ENCODE data around the gene SLC43A2.

Gene SLC43A2

DNA sequence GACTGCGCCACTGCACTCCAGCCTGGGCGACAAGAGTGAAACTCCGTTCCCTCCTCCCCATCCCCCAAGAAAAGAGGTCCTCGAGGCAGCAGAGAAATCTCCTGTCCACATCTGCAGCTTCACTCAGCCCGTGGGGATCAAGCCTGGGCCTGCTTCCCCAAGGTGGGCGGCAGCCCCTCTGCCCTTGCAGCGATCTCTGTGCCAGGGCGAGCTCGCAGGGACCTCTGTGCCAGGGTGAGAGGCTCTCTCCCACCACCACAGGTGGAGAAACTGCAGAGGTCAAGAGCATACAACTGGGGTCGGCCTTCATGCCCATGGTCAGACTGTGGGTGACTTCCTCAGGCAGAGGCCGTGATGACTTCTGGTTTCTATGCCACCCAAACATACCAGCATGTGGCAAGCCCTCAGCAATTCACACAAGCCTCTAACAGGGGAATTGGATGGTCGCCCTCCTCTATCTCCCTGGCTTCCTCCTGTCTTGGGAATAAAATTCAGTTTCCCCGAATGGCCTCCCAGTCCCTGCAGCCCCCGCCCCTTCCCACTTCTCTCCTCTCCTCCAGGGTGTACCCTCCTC lies 5.5 kb downstream of the SLC43A2 start:
- no peak for DNase-seq (ENCODE audit: low spot score)

DNA sequence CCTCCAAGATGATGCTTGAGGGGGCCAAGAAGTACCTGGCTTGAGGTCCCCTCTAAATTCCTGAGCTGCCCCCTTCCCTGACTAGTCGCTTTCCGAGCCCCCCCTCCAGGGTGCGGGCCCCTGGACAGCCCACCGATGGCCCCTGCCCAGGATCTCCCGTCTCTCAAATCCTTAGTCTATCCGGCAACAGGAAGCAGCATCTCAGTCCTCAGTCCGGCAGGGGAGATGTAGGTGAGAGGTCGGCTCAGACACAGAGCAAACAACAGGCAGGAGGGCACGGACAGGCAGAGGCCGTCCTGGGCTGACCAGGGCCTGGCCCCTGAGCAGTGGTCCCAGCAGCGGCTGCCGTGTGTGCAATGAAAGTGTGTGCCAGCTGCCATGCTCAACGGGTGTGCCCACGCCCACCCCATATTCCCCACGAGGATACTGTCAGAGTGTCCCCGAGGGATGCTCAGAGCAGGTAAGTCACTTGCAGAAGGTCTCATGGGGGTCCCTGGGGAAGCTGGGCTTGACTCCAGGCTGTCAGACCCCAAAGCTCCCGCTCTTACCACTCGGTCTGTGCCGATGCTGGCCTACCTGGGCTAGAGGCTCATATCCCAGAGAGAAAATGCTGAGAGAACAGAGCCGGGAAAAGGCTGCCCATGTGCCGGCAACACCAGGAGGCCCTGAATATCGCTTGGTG lies 7.2 kb downstream of the SLC43A2 start:
- DNase-seq (ENCODE audit: low spot score): no peak

DNA sequence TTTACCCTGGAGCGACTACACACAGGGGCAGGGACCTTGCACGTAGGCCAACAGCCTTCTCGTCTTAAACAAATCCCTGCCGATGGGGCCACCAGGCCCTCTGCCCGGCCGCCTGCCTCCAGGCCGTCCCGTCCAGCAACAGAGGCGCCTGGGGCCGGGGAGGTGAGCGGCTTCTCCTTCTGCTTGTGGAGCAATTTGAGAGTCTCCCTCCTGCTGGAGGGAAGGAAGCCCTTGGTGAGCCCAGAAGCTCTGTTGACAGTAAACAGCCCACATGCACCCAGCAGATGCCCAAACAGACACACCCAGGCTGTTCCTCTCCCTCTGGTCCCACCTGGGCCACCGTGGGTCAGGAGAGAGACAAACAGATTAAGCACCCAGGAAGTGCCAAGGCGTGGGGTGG lies 8.1 kb downstream of the SLC43A2 start:
- DNase-seq (ENCODE audit: low spot score): no peak

DNA sequence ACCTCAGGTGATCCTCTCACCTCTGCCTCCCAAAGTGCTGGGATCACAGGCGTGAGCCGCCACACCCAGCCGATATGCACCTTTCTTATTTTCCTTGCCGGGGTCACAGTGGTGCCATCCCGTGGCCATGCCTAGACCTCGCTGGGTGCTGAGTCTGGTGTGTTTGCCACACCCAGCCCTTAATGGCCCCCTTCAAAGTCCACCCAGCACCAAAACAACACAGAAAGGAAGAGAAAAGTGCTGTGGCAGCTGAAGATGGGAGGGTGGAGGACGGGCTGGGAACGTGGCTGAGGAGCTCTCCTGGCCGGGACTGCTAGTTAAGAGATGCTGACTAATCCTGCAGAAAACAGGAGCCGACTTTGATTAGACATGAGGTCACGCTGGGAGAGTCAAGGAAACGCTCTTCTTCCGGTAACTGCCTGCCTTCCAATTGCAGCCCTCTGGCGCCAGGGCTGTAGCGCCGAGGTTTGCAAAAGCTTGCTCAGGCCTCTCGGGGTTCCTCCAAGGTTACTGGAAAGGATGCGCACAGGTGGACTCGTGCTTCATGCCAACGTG lies 10.9 kb downstream of the SLC43A2 start:
- DNase-seq (ENCODE audit: low spot score): no peak

DNA sequence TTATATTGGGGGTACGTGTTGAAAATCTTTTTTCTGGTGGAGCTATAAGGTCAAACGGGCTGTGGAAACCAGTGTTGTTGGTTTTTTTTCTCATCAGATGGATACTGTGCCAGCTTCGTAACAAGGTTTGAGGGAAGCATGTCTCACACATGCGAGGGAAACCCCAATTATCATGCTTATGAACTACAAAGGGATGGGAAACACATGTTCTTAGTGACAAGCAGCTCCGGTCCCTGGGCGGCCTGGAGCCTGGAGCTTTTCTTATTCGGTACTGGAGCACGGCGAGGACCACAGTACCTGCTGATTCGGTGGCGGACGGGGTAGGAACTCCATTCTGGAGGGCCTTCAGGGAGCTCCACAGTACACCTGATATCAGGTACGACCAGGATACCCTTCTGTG lies 12.5 kb downstream of the SLC43A2 start:
- DNase-seq (ENCODE audit: low spot score): no peak

DNA sequence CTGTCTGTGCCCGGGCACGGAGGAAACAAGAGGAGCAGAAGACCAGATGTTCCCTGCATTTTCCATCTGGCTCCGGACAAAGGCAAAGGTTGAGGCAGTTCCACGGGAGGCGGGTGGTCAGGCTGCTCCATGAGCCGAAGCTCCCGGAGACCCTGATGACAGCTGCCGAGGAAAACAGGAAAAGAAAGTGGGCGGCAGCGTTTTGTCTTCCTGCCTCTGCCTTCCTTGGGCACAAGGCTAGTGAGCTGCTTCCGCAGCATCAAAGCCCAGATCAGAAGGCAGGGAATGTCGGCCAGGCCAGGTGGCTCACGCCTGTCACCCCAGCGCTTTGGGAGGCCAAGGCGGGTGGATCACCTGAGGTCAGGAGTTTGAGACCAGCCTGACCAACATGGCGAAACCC lies 16.2 kb downstream of the SLC43A2 start:
- no peak for DNase-seq (ENCODE audit: low spot score)

DNA sequence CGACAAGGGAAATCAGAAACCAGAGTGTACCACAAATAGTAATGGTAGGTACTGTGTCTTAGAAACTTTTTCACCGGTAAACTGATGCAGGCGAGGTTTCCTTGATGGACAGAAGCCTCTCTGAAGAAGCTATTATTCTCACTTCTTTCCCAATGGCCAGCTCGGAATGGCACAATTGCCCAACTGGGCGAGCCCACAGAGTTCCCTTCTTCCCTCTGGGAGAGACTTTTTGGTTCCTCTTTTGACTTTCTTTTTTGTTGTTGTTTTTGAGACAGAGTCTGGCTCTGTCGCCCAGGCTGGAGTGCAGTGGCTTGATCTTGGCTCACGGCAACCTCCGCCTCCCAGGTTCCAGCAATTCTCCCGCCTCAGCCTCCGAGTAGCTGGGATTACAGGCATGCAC lies 16.9 kb downstream of the SLC43A2 start:
- DNase-seq (ENCODE audit: low spot score): peak; percentile 64

DNA sequence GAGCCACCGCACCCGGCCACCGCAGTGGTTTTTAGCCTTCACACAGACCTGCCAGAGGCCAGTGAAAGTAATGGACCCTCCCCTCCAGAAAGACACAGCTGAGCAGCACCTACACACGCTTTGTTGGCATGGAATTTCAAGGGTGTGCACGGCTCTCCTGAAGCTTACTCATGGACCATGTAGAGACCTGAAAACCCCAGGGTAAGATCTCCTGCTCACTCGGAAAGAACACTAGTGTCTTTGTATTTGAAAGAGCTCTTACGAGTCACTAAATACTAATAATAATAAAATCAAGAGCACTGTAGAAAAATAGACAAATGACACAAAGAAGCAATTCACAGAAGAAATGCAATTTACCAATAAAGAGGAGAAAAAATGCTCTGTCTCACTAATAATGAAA lies 20.0 kb downstream of the SLC43A2 start:
- DNase-seq (ENCODE audit: low spot score): no peak

DNA sequence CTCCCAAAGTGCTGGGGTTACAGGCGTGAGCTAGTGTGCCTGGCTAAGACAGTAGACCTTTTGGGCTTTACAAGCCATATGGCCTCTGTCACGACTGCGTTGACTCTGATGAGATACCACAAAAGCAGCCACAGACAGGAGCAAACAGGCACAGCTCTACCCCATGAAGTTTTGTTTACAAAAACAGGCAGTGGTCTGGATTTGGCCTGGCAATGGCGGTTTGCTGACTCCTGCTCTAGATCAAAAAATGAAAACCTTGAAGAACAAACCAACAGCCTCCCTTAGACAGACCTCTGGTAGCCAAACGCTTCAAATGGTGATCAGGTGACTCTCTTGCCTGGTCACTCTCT lies 20.7 kb downstream of the SLC43A2 start:
- no peak for DNase-seq (ENCODE audit: low spot score)

DNA sequence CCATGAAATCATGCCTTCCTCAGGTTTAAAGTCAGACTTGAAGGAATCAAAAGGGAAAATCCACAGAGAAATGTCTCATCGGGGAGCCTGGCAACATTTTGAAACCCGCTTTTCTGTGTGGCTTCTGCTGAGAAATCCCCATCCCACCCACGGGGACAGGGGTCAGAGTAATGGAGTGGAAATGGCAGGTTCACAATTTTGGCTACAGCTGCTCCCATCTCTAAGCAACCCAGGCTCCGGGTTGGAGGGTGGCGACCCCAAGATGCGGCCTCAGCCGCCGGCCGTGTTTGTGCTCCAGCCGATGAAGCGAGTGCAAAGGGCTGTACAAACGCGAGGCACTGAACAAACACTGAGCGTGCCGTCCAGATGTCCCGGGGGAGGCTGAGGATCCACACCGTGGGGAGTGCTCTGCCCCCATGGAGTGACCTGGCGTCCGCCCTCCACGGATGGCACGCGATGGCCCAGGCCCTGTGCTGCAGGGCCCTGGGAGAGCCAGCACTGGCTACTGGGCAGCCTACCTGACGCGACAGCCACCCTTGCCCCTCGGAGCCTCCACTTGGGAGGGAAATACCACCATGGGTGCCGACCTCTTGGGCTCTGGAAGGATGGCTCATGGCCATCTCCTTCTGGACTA lies 22.2 kb downstream of the SLC43A2 start:
- DNase-seq (ENCODE audit: low spot score): no peak

DNA sequence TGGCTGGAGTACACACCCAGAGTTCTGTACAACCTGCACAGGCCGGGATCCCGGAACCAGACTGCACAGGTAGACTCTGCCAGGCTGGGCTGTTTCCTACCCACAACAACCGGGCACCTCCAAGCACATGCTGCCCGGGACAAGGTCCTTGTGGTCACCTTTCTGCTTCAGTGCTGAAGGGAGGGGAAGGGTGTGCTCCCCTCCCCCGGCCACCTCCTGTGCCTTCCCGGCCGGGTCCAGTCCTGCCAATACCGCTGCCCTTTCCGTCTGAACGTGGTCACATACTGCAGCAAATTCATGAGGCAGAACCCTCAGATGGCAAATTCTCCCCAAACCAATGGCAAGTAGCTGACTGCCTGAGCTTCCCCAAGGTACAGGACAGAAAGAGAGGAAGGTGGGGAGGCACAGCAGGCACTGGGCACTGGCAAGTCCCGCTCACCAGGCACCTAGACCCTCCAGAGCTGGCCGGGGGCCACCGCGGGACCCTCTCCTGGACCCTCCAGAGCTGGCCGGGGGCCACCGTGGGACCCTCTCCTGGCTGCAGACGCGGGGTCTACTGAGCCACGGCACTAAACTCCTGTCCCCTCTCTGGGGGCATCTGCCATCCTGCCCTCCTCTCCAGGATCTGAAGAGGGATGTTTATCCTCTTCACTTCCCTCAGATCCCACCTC lies 22.8 kb downstream of the SLC43A2 start:
- no peak for DNase-seq (ENCODE audit: low spot score)

DNA sequence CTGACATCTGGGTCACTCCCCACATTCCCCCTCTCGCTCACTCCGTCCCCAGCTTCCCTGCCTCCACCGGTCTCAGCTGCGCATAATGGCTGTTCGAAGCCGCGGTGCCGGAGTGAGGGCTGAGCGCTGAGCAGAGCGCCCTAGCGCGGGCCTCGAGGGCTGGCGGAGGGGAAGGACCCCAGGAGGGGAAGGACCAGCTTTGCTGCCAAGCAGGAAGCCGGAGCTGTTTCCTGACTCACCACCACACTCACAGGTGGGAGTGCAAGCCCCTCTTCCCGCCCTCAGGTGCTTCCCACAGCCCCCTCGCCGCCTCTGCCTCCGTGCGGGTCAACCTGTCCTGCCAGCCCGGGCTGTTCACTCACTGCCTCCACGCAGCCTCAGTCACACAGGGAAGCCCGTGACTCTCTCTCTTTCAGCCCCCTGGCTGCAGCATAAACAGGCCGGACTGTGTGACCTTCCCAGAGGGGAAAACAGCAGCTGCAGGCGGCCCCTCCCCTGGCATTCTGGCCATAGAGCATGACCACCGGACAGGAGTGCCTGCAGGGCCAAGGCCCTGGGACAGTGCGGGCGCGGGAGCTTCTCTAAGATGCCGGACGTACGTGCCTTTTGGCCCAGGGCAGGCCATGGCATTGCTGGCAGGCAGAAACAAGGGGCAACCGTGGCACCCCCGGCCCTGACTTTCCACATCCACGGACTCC lies 23.7 kb downstream of the SLC43A2 start:
- DNase-seq (ENCODE audit: low spot score): no peak

DNA sequence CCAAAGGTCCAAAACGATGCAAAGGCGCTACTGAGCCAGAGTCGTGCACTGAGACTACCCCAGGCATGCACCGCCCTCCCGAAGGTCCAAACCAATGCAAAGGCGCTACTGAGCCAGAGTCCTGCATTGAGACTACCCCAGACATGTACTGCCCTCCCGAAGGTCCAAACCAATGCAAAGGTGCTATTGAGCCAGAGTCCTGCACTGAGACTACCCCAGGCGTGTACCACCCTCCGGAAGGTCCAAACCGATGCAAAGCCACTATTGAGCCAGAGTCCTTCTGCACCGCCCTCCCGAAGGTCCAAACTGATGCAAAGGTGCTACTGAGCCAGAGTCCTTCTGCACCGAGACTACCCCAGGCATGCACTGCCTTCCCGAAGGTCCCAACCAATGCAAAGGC lies 27.1 kb downstream of the SLC43A2 start:
- DNase-seq (ENCODE audit: low spot score): no peak

DNA sequence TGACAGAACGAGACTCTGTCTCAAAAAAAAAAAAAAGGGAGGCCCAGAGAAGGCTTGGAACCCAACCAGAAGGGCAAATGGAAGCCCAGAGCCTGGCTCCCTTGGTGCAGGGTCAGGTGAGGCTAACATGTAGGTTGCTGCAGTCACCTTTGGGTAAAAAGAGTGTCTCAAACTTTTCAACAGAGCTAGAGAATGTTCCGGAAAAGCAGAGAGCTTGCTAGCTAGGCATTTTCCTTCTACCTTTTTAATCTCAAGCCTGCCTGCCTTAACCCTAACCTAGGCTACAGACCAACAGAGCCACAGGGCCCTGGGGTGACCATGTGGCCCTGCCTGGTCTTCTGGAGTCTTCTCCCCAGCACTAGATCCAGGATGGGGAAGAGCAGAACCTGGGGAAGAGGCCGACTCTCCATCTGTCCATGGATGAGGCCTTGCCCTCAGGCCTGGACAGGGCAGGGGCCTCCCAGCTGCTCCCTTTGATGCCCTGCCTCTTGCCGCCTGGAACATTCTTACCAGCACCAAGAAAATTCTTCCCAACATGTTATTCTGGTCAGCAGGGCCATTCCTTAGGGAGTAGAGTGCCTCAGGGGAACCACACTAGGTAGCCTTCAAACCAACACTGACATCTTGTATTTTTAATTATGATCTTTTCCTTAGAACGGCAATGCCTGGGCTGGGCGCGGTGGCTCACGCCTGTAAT lies 30.1 kb downstream of the SLC43A2 start:
- DNase-seq (ENCODE audit: low spot score): no peak

DNA sequence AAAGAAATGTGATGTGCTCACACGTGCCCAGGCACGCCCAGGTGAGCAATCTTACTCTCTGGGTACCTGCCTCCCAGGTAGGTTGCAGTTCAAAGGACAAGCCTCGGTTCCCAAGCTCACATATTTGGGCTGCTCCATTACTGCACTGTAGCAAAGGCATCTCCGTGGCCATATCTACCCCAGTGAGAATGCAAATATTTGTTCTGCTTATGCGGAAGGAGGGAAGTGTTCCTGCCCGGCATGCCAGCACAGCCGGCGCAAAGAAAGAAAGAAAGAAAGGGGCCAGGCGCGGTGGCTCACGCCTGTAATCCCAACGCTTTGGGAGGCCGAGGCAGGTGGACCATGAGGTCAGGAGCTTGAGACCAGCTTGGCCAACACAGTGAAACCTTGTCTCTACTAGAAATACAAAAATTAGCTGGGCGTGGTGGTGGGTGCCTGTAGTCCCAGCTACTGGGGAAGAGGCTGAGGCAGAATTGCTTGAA lies 30.7 kb downstream of the SLC43A2 start:
- no peak for DNase-seq (ENCODE audit: low spot score)

DNA sequence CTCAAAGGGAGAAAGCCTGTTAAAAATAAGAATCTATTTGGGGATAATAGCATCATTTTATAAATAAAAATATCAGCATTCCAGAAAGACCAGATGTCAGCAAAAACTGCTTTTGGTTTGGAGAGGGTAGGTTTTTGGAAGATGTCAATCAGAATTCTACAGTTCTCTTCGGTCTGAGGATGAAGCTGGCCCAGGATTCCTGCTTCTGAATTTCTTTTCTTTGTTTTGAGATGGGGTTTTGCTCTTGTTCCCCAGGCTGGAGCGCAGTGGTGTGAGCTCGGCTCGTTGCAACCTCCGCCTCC lies 35.1 kb downstream of the SLC43A2 start:
- no peak for DNase-seq (ENCODE audit: low spot score)

DNA sequence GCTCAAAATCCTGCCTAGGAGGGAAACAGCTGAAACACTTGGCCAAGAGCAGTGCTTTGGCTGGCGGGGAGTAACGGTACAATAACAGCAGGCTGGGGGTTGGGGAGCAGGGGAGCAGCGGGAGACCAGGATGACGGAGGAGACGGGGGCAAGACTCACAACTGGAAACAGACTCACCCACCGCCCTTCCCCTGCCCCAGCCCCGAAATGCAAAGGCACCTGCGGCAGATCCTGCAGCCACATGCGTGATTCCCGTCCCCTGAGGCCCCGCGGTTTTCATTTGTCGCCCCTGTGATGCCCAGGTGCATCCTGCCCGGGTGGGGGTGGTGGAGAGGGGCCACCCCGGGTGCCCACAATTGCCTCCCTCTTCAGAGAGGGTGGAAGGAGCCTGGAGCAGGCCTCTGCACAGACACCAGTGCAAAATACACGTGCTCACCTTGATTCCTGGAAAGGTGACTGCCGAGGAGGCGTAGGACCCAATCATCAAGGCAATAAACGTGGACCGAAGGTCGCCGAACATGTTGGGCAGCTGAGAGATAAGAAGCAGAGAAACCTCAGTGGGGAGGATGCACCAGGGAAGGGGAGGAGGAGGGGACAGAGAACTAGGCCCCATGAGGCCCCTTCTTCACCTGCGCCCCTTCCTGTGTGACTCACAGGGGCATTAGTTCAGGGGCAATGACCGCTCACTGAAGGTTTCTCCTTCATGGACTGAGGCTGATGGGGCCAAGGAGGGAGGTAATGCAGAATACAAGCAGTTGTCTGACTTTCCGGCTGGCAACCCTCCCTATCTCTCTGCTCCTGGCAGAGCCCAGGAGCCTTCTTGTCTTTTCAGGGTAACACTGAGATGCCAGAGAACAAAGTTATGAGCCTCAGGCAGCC lies 35.6 kb downstream of the SLC43A2 start:
- DNase-seq (ENCODE audit: low spot score): no peak

DNA sequence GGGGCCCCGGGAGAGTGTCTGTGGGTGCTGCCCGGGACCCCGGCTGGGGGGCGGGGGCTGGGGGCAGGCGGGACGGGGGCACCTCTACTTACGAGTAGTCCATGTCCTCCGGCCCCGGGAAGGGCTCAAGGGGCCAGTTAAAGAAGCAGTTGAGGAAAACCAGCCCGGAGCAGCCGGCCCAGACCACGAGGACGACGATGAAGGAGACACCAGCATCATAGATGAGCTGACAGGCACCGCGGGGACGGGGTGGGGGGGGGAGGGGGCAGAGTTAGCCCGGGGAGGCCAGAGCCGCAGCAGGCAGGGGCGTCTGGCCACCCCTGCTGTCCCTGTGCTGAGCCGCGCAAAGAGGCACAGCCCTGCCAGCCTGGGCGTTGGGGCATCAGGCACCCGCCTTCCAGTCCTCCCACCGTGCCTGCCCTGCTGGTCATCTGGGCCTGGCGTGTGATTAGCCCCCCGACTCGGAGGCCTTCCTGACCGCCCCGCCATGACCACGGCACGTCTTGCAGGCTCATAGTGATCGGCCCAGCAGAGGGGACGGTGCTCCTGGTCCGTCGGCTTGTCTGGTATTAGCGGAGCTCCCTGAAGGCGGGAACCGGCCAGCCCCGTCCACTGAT lies 37.1 kb downstream of the SLC43A2 start:
- no peak for DNase-seq (ENCODE audit: low spot score)

DNA sequence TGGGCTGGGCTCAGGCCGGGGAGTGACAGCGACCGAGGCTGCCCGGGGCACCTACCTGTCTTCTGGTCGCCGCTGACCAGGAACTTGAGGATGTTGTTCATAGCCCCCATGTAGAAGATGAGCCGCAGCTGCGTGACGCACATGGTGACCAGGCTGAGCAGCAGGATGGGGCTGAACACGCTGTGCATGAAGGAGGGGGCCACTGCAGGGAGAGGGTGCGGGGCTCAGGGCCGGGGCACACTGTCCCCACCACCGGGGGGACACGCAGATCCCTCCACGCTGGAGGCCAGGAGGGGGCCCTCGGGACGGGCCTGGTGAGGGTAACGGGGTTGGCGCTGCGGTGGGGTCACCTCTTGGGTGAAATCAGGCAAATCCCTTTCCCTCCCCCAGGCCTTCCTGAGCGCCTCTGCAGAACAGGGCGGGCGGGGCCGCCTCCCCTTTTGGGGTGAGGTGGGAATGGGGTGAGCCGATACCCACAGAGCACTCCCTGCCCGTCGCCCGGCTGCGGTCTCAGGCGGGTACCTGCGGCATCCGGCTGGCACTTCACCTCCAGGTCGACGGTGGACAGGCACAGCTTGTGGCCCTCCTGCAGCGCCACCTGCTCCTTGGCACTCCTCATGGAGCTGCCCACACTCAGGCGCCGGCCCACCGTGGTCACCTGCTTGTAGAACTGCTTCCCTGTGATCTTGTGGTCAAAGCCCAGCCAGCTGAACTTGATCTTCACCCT lies 37.7 kb downstream of the SLC43A2 start:
- no peak for DNase-seq (ENCODE audit: low spot score)

Data from pons (tissue), 1 donor.